Lower lobe of right lung (tissue), 2 donors: ENCODE measurements around the gene DDX55. TPM values are rescaled to one million over a fixed set of nuclear protein-coding genes. Genes with fewer than 3 reads are reported as not detected.

Source experiments
- ATAC-seq, 2 donors: fragments of 200-7000 bp; cut with Tn5 transposase; one replicate each; pipeline ENCODE4 v1.9.1; 2020 to 2022; ENCODE audit warnings: mild to moderate bottlenecking in 2 of 2, moderate library complexity in 2 of 2
- DNase-seq: peaks from one replicate; pipeline ENCODE4 v3.0.0-alpha.2; 2020
- H3K27ac ChIP-seq: fragments of 200-600 bp; one replicate; pipeline ENCODE4 v1.8.0; 2022
- H3K27me3 ChIP-seq: fragments of 200-600 bp; one replicate; pipeline ENCODE4 v1.8.0; 2022; ENCODE audit warnings: low read depth
- H3K36me3 ChIP-seq: fragments of 200-600 bp; one replicate; pipeline ENCODE4 v1.8.0; 2022; ENCODE audit warnings: mild to moderate bottlenecking
- H3K4me1 ChIP-seq: fragments of 200-600 bp; one replicate; pipeline ENCODE4 v1.8.0; 2022
- H3K4me3 ChIP-seq: fragments of 200-600 bp; one replicate; pipeline ENCODE4 v1.8.0; 2022; ENCODE audit warnings: mild to moderate bottlenecking
- H3K9me3 ChIP-seq: fragments of 200-600 bp; one replicate; pipeline ENCODE4 v1.8.0; 2022
- CTCF ChIP-seq: fragments of 200-600 bp; IDR thresholded peaks from one replicate; pipeline ENCODE4 v1.8.0; 2022; ENCODE audit warnings: antibody characterized with exemption, mild to moderate bottlenecking
- intact Hi-C: fragments of 100-400 bp; cut with DNase I; formaldehyde crosslinking; loops from one replicate; pipeline ENCODE4 v1.11.0; 2022
- total RNA-seq: library from RNA; stranded (reverse); fragmentation: NEBNext Ultra II Directional; extraction: Animal tissue kit (Norgen Biotek cat#: 25700); gene quantifications from one replicate; pipeline ENCODE4 v1.2.1, GENCODE V29; 2021
- donor health status: DM: no; HTN: yes; CAD: no; lungs with severe emphysema.

The DDX55 gene
- total RNA-seq, 1 donor from 2014 or later = 20.5 TPM

GRCh38 chr12:123591702-123592481 lies 10.0 kb upstream of the DDX55 start:
- intact Hi-C loops = no loop called here
- H3K4me1 ChIP-seq = peaks cover 52% of the 10 kb centered on the region
- peaks cover 100% of the 10 kb centered on the region for H3K36me3 ChIP-seq

GRCh38 chr12:123595729-123596128 lies 6.2 kb upstream of the DDX55 start:
- no peak for DNase-seq
- Histone ChIP-seq H3K27ac (no peak overlapping the region), H3K4me1 (peaks cover 24% of the 10 kb centered on the region), H3K36me3 (peaks cover 85% of the 10 kb centered on the region), H3K27me3 (no peaks in the 10 kb centered on the region), H3K4me3 (no peak overlapping the region), H3K9me3 (no peaks in the 10 kb centered on the region)
- intact Hi-C loops = no loop called here
- TF ChIP-seq CTCF = no peak
- ATAC-seq = peak; percentile 63 to 84

More at GRCh38 chr12:123591702-123592481, 10.0 kb upstream of the DDX55 start:
- Histone ChIP-seq H3K9me3 (no peaks in the 10 kb centered on the region), H3K27me3 (no peaks in the 10 kb centered on the region), H3K4me3 (no peak overlapping the region), H3K27ac (no peak overlapping the region)
- TF ChIP-seq CTCF = no peak
- ATAC-seq (peak in 1 of 2 donors; percentile 74), DNase-seq (no peak)

GRCh38 chr12:123597100-123597499 lies 4.8 kb upstream of the DDX55 start:
- Histone ChIP-seq H3K36me3 (peaks cover 72% of the 10 kb centered on the region), H3K9me3 (no peaks in the 10 kb centered on the region), H3K4me1 (peaks cover 15% of the 10 kb centered on the region), H3K27ac (no peak overlapping the region), H3K4me3 (no peak overlapping the region), H3K27me3 (no peaks in the 10 kb centered on the region)
- TF ChIP-seq CTCF = no peak
- DNase-seq = no peak
- ATAC-seq = no peak
- intact Hi-C loops = no loop called here

- DNase-seq = no peak
- intact Hi-C loops = no loop called here
- ATAC-seq = no peak
Observed at GRCh38 chr12:123598522-123598921, 3.4 kb upstream of the DDX55 start.

GRCh38 chr12:123599310-123599709 lies 2.6 kb upstream of the DDX55 start:
- TF ChIP-seq CTCF = no peak
- Histone ChIP-seq H3K9me3 (no peaks in the 10 kb centered on the region), H3K27ac (no peak overlapping the region), H3K4me3 (no peak overlapping the region), H3K4me1 (peaks cover 20% of the 10 kb centered on the region), H3K36me3 (peaks cover 55% of the 10 kb centered on the region), H3K27me3 (no peaks in the 10 kb centered on the region)
- intact Hi-C loops = no loop called here
- no peak for DNase-seq
- ATAC-seq = no peak

More at GRCh38 chr12:123598522-123598921, 3.4 kb upstream of the DDX55 start:
- TF ChIP-seq CTCF = no peak
- Histone ChIP-seq H3K27ac (no peak overlapping the region), H3K9me3 (no peaks in the 10 kb centered on the region), H3K4me3 (no peak overlapping the region), H3K4me1 (peaks cover 17% of the 10 kb centered on the region), H3K36me3 (peaks cover 57% of the 10 kb centered on the region), H3K27me3 (no peaks in the 10 kb centered on the region)
